Activated CD8-positive, alpha-beta memory T cell treated with anti-CD3 and anti-CD28 coated beads for 48 hours (primary cell): ENCODE measurements around the gene ARID5B.

Experiments
- DNase-seq, 3 experiments: peaks; one replicate each; pipeline ENCODE4 v3.0.0-alpha.2; 2020; ENCODE audit warnings: low read depth in 2 of 3, low spot score in 2 of 3

Gene ARID5B

GRCh38 chr10:62049624-62050345 lies 148.3 kb downstream of the ARID5B start:
- DNase-seq, result no peak

GRCh38 chr10:62050346-62050892 lies 148.9 kb downstream of the ARID5B start:
- no peak for DNase-seq

GRCh38 chr10:62050893-62051433 lies 149.5 kb downstream of the ARID5B start:
- DNase-seq, result peak in 2 of 3 experiments; percentile 44 to 48

GRCh38 chr10:62052276-62052675 lies 150.8 kb downstream of the ARID5B start:
- DNase-seq, result no peak

- no peak for DNase-seq
These were observed 152.4 kb downstream of the ARID5B start for GRCh38 chr10:62053860-62054259.

GRCh38 chr10:62054408-62054807 lies 152.9 kb downstream of the ARID5B start:
- no peak for DNase-seq

- DNase-seq, result no peak
These were observed 153.3 kb downstream of the ARID5B start for GRCh38 chr10:62054830-62055229.

GRCh38 chr10:62056219-62056618 lies 154.7 kb downstream of the ARID5B start:
- no peak for DNase-seq

GRCh38 chr10:62056698-62057097 lies 155.2 kb downstream of the ARID5B start:
- DNase-seq, result no peak

GRCh38 chr10:62057359-62057758 lies 155.9 kb downstream of the ARID5B start:
- DNase-seq, result no peak

GRCh38 chr10:62057850-62058249 lies 156.4 kb downstream of the ARID5B start:
- DNase-seq, result no peak

- no peak for DNase-seq
These were observed 157.0 kb downstream of the ARID5B start for GRCh38 chr10:62058476-62058875.

- no peak for DNase-seq
These were observed 157.4 kb downstream of the ARID5B start for GRCh38 chr10:62058896-62059216.

GRCh38 chr10:62059217-62059920 lies 157.9 kb downstream of the ARID5B start:
- no peak for DNase-seq

GRCh38 chr10:62062028-62062427 lies 160.5 kb downstream of the ARID5B start:
- no peak for DNase-seq

- no peak for DNase-seq
These were observed 161.4 kb downstream of the ARID5B start for GRCh38 chr10:62062752-62063512.

- no peak for DNase-seq
These were observed 162.4 kb downstream of the ARID5B start for GRCh38 chr10:62063795-62064472.

- DNase-seq, result no peak
These were observed 166.1 kb downstream of the ARID5B start for GRCh38 chr10:62067560-62067959.

- no peak for DNase-seq
These were observed 167.0 kb downstream of the ARID5B start for GRCh38 chr10:62068464-62068863.

GRCh38 chr10:62069452-62070178 lies 168.1 kb downstream of the ARID5B start:
- DNase-seq, result no peak
